LHCN-M2 (cell line): ENCODE results near the gene MYO1D. TPM values are rescaled to one million over a fixed set of nuclear protein-coding genes. Genes with fewer than 3 reads are reported as not detected.

ENCODE experiments used
- DNase-seq: peaks from one replicate; pipeline ENCODE4 v3.0.0-alpha.2; 2012; ENCODE audit warnings: low read depth
- total RNA-seq: library from RNA; depleted of rRNA; stranded (reverse); fragments of >200 nt; gene quantifications from 2 replicates; pipeline ENCODE4 v1.2.3, GENCODE V29; 2014

MYO1D gene
- total RNA-seq, 1 experiment from 2014 or later: 35.1 TPM

DNA sequence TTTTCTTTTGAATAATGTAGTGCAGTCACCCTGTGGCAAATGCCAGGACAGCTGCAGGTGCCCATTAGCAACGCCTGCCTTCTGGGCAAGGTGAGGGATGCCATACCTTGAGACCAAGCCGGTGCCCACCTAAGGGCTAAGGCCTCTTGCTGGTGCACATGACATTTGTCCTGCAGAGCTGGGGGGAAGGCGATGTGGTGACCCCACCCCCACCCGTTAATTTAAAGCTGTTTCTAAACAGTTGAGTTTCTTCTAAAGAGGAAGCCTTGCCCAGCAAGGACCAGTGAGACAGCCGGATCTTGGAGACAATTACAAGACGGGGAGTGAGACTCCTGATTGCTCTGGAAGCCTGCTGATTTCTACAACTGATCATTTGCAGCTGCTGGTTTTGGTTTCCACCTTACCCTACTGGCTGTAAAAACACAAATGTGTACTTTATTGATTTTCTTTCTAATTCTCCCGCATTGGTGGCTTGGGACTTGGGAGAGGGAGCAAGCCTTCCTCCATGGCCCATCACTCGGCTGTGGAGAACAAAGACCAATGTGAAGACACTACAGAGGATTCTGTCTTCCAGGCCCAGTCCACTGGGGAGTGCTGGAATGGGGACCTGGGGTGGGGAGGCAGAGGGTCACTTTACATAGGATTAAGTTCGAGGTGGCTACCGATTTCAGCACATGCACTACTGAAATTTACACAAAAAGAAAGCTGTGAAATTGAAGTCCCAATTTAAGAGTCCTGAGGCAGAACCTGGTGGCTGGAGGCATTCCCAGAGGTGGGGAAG lies 387.4 kb downstream of the MYO1D start:
- DNase-seq: no peak

DNA sequence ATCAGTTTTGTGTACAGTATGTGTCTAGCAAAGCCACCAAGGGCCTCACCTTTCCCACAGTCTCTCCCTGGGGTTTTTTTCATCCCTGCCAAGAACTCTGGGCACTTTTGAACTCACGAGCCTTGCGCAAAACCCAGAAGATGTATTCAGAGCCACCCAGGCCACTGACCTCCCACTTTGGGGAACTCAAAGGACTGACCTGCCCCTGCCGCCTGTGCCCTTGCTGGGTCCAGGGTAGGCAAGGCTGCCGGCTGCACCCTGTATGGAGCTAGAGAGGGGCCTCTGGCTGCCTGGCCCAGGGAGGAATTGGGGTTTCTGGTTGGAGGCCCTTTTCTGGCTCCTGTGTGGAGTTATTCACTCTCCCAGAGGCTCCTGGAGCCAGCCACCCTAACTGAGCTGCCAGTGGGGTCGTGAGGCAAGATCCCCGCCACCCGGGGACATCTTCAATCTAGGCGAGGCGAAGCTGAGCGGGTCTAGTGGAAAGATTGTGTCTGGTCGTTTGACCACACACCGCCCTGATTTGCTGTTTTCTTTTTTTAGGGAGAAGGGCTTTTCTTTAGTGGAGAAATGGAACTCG lies 388.2 kb downstream of the MYO1D start:
- no peak for DNase-seq

DNA sequence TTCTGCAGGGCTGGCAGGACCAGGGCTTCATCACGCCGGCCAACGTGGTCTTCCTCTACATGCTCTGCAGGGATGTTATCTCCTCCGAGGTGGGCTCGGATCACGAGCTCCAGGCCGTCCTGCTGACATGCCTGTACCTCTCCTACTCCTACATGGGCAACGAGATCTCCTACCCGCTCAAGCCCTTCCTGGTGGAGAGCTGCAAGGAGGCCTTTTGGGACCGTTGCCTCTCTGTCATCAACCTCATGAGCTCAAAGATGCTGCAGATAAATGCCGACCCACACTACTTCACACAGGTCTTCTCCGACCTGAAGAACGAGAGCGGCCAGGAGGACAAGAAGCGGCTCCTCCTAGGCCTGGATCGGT lies 388.8 kb downstream of the MYO1D start:
- no peak for DNase-seq

DNA sequence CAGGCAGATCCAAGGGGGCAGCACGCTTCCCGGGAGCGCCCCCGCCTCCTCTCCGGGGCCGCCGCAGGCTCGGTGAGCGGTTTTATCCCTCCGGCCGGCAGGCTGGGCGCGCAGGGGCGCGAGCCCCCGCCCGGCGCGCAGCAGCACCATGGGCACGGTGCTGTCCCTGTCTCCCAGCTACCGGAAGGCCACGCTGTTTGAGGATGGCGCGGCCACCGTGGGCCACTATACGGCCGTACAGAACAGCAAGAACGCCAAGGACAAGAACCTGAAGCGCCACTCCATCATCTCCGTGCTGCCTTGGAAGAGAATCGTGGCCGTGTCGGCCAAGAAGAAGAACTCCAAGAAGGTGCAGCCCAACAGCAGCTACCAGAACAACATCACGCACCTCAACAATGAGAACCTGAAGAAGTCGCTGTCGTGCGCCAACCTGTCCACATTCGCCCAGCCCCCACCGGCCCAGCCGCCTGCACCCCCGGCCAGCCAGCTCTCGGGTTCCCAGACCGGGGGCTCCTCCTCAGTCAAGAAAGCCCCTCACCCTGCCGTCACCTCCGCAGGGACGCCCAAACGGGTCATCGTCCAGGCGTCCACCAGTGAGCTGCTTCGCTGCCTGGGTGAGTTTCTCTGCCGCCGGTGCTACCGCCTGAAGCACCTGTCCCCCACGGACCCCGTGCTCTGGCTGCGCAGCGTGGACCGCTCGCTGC lies 389.3 kb downstream of the MYO1D start:
- no peak for DNase-seq

DNA sequence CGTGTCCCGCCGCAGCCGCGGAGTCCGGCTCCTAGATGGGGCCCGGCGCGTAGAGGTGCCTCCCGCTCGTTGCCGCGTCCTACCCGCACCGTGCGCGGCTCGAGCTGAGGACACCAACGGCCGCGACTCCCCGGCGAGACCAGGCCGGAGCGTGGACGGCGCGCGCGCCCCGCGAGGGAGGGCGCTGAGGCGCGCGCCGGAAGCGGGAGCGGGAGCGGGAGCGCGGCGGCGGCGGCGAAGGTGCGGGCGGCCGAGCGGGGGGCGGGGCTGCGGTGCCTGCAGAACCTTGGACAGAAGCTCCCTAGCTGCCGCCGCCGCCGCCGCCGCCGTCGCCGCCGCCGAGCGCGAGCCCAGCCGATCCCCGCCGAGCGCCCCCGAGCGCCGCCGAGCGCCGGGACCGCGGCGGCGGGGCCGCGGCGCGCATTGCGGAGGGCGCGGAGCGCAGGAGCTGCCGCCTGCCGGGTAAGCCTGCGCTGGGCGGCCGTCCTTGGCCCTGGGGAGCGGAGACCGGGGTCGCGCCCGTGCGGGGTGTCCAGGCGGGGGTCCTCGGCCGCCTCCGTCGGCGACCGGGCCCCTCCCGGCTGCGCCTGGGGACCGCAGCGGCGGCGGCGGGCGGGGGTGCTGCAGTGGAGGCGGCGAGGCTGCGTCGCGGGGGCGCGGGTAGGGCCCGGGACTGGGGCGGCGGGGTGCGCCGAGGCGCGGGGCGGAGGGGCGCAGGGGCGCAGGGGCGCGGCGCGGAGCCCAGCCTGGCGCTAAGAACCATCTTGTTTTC lies 390.0 kb downstream of the MYO1D start, which contains the start of gene CDK5R1:
TSS of gene CDK5R1 (plus strand) at position 293 of the 772 bp plus-strand sequence. CDS start 628 bp downstream, outside the sequence.
- DNase-seq: peak; percentile 62

DNA sequence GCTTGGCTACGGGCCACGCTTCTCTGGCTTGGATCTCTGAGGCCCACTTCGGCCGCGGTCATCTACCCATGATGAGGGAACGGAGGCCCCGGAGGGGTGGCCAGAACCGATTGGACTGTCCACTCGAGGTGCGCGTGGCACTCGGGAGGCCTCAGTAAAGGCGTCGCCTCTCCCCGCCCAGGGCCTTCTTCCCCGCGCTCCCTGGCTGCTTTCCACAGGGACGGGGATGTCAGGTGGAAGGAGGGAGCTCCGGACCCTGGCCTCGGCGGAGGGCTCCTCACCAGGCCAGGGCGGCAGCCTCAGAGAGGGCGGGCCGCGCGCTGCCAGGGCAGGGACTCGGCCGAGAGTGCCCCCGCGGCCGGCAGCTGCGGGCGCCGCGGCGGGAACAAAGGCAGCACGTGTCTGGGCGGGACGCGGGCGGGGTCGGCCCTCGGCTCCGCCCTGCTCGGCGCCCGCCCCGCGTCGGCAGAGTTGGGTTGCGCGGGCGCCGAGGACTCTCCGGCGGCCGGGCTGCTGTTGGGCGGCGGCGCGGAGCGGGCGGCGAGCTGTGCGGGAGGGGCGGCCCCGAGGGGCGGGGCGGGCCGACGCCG lies 390.7 kb downstream of the MYO1D start:
- peak; percentile 77 for DNase-seq

DNA sequence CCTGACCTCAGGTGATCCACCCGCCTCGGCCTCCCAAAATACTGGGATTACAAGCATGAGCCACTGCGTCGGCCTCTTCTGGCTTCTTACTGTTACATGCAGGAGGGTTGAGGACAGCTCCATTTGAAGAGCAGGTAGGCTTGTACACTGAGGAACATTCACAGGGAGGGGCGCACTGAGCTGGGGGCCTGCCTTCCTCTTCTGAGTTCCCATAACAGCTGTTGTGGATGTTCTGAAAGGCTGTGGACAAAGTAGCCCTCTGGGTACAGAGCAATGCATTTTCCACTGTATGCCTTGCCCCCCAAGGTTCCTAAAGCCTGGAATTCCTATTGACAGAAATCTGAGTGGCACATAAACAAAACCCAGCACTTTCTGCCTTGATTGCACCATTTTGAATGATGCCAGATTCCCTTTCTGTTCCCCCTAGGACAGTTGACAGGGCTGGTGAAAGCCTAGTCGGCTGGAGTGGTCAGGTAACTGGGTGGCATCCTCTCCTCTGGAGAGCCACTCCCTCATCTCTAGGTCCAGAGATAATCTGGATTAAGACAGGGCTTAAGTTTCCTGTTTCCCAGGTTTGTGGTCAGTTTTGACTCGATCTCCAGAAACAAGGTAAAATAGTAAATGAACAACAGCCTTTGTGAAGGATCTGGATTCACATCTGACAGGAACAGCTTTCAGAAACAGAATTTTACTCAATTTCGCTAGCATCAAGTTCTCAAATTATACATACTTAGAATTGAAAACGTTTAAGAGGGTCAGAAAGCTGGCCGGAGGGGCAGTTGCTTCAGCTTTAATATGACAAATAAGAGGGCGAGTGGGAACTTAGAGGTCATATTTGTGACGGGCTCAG lies 391.4 kb downstream of the MYO1D start:
- DNase-seq: no peak

DNA sequence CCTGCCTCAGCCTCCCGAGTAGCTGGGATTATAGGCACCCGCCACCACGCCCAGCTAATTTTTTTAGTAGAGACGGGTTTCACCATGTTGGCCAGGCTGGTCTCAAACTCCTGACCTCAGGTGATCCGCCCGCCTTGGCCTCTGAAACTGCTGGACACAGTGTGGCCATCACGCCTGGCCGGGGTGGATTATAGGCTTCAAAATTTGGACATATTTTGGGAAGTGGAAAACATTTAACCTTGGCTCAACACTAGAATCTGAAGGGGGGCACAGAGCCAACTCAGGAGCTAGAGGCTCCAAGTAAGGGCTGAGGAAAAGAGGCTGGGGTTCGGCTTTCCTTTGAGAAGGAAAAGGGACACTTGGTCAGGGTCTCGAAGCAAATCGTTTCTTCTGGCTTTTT lies 392.3 kb downstream of the MYO1D start:
- DNase-seq: no peak

DNA sequence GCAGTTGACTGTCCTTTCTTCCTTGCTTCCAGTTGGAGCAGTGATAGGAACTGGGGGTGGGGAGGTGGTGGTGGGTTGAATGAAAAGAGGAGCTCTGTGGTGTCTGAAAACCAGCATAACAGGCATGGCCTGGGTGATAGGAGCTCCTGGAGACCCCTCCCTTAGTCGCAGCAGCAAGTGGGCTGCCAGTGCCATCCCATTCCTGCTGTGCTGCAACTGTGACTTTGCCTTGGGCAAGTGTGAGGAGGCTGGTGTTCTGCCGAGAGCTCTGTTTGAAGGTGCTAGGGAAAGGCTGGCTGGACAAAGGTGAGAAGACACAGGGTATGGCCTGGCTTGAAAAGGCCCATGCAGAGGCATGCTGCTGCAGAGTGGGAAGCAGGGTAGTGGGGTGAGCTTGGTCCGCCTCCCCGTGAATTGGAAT lies 392.9 kb downstream of the MYO1D start:
- DNase-seq: no peak

DNA sequence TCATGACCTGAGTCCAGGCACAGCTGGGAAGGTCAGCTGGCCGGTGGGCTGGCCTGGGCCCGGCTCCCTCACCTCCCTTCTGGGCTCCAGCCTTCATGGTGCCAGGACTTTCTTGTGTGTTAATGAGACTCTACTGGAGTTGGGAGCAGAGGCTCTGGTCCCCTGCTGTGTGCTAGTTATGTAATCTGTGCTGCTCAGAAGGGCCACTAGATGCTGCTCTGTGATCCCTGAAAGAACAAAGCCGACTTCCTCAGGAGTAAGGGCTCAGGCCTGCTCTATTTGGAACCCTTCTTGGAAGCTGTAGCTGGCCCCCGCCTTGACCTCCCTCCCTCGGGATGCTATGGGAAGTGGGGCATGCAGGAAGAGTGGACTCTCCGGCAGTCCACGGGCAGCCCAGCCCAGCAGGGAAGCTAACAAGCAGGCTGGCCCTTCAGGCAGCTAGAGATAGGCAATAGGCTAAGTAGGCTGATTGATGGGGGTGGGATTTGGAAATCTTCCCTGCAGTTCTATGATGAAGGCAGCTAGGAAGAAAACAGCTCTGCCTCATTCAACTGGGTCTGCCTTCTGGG lies 393.4 kb downstream of the MYO1D start:
- peak; percentile 85 for DNase-seq

DNA sequence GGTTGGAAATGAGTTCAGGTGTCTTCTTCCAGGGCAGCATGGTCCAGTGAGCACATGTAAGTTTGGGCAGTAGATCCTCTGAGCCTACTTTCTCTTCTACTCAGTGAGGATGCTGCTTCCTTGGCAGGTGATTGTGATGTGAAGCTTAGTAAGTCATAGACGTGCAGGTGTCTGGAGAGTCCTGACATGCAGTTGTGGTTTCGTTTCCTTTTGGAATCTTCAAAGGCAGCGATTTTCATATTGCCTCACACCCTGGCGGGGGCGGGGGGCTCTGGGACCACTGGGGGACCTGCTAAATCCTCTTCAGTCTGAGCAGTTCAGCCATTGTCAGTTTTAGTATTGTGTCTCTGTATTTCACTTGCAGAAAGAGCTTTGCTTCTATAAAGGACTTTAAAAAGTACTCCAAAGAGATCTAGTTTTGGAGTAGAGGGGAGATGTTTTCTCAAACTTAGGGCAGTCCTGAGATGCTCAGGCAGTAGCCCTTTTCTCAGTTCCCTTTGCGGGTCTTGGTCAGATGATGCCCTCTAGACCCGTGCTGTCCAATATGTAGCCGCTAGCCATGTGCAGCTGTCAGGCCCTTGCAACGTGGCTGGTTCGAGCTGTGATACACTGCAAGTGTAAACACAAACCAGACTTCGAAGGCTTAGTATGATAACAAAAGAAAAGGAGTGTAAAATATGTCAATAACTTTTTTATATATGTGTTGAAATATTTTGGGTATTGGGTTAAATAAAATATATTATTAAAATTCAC lies 394.2 kb downstream of the MYO1D start:
- no peak for DNase-seq

DNA sequence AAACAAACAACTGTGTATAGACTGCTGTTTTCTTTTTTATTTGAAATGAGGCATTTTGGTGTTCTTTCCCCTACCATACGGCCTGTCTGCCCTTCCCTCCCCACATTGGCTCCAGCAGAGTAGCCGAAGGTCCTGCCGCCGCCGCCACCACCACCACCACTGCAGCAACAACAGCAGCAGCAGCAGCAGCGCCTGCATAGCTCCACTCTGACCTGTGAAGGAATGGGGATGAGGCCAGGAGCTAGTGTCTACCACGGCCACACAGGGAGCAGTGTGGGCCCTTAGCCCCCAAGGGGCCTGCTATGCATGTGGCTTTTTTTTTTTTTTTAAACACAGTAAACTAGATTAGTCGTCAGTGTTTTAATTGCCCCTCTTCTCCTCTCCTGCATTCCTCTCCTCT lies 395.7 kb downstream of the MYO1D start:
- DNase-seq: no peak

DNA sequence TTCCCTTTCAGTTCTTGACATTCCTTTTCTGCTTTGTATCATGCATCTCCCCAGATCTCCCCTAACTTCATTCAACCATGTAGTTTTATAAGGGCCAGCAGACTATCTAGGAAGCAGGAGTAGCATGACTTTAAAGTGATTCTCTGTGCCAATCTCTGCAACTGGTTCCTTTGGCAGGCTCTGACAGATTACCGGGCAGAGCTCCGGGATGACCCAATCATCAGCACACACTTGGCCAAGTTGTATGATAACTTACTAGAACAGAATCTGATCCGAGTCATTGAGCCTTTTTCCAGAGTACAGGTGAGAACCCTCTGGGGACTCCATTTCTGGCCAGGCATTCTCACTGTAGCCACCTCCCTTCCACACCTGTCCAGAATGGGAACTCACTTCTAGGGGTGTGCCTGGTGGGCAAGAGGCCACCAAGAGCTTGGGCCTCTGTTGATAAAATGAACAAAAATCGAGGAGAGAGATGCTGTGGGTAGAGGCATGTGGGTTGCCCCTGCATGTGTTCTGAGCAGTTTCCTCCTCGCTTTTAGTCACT lies 397.8 kb downstream of the MYO1D start:
- no peak for DNase-seq

DNA sequence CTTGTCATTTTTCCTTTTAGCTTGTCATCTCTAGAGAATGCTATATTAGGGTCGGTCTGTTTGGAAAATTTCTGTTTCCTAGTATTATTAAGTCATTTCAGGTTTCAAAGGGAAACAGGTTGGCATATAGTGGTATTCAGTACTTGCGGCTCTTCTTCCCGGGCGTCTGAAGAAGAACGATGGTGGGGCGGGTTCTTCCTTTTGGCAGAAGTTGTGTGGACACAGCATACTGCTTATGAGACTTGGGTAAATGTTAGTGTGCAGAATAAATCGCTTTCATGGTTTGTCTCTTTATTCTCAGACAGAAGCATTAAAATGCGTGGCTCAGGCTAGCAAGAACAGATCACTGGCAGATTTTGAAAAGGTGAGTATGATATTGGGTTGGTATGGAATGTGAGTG lies 399.7 kb downstream of the MYO1D start:
- no peak for DNase-seq

DNA sequence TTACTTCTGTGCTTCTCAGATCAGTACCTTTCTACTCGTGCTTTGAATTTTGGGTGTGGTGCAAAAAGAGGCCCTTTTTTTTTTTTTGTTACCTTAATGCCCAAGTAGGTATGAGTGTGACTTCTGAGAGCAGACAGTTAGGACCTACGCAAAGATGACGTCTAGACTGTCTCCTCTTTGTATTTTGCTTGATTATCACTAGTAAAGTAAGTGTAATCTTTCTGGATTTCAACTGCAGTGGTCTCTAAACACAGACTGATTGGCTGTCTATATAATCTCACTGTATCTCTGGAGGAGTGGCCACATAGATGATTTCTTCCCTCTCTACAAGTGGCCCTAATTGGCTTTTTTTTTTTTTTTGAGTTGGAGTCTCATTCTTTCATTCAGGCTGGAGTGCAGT lies 401.7 kb downstream of the MYO1D start:
- DNase-seq: no peak

DNA sequence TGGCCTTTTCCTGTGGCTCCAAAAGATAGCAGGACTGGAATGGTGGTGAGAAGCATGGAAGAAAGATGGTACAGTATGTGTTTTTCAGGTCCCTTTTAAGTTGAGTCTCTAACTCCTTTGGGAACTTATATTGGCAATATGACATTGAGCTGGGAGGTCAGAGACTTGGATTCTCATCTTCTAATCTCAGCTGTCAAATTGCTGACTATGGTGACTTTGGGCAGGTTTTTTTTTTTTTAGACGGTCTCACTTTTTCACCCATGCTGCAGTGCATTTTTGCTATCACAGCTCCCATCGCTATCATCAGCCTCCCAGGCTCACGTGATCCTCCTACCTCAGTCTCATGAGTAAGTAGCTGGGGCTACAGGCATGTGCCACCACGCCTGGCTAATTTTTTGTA lies 405.3 kb downstream of the MYO1D start:
- no peak for DNase-seq

DNA sequence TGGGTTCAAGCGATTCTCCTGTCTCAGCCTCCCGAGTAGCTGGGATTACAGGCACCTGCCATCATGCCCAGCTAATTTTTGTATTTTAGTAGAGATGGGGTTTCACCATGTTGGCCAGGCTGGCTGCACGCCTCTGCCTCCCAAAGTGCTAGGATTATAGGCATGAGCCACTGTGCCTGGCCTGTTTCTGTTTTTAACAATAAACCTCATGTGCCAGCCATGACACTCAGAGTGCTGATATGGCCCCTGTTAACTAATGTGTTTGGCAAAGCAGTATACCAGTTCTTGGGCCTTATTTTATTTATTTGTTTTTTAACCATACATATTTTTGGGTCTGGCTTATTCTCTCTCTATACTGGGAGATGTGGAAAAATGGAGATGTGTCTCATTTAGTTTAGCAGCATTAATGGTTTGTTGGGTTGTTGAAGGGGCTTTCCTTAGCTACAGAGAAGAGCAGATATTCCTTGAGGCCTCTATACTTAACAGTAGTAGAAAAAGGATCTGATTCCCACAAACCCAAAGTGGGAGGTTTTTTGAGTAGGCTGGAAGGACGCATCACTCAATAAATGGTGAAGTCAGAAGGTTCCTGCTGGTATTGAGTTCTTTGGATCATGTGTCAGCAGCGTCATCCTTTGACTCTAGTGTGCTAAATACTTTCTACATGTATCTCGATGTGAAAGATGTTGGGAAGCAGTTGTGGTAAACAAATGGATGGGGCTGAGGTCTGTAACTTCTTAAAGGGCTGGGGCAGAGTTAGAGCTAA lies 406.3 kb downstream of the MYO1D start:
- DNase-seq: no peak

DNA sequence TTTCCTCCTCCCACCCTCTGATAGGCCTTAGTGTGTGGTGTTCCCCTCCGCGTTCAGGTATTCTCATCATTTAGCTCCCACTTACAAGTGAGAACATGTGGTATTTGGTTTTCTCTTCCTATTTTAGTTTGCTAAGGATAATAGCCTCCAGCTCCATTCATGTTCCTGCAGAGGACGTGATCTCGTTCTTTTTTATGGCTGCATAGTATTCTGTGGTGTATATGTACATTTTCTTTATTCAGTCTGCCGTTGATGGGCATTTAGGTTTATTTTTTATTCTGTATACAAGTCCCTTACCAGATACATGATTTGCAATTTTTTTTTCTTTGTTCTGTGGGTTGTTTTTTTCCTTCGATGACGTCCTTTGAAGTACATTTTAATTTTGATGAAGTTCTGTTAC lies 409.0 kb downstream of the MYO1D start:
- no peak for DNase-seq
